Measurements from ENCODE around the gene TMED5. TPM values are rescaled to one million over a fixed set of nuclear protein-coding genes. Genes with fewer than 3 reads are reported as not detected.

TMED5 gene
- total and polyA plus RNA-seq, 2 of the 4 experiments (the other 2 are of a cell fraction): 20.1 to 38.1 TPM

DNA sequence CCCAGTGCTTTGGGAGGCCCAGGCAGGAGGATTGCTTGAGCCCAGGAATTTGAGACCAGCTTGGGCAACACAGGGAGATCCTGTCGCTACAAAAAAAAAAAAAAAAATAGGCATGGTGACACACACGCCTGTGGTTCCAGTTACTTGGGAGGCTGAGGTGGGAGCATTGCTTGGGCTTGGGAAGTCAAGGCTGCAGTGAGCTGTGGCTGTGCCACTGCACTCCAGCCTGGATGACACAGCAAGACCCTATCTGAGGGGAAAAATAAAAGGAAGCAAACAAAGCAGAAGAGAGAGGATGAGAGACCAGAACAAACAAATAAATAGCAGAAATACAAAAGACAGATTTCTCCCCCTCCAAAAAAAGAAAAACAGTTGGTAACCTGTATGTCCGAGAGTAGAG is 67.1 kb downstream of the TMED5 start:
- no peaks in the 10 kb centered on the region for H3K4me1 ChIP-seq (ENCODE audit: control insufficient read depth, insufficient read depth, low read length)
- no TSS peak for BruUV-seq (replicated peaks)
- peaks cover 14% of the 10 kb centered on the region for H3K36me3 ChIP-seq (ENCODE audit: control insufficient read depth, insufficient read depth, low read length)

More for the DNA sequence above, 67.1 kb downstream of the TMED5 start:
- peaks cover 25 to 39% of the 10 kb centered on the region in 2 experiments for H3K79me1 ChIP-seq (ENCODE audit: low read depth in 1 of 2, low read length in 2 of 2)
- no peak overlapping the region for H4K8ac ChIP-seq (ENCODE audit: low read depth in 2 of 2, low read length in 2 of 2)
- no peak overlapping the region for H2BK120ac ChIP-seq (ENCODE audit: low read depth, low read length)
- no peak overlapping the region for H3K4me3 ChIP-seq (ENCODE audit: insufficient read depth, low read depth, low read length)
- intact Hi-C loops (cut with micrococcal nuclease): loop anchor here (2.0 kb wide), 1 partner anchor 26 kb away; no protein-coding TSS in a partner anchor
- no peak overlapping the region for H3K18ac ChIP-seq (ENCODE audit: low read depth, low read length)
- no peak overlapping the region for H4K91ac ChIP-seq (ENCODE audit: insufficient read depth, low read depth, low read length)
- TF ChIP-seq POLR2A (IDR thresholded peaks at IDR 0.05; ENCODE audit: low read depth, low read length) (no peak), RAD21 (IDR thresholded peaks at IDR 0.05; ENCODE audit: low read length) (no peak), BHLHE40 (IDR thresholded peaks at IDR 0.05; ENCODE audit: low read depth, low read length) (no peak), RCOR1 (IDR thresholded peaks at IDR 0.05; ENCODE audit: insufficient replicate concordance, low read length) (no peak)
- TF ChIP-seq, protein P1, sequence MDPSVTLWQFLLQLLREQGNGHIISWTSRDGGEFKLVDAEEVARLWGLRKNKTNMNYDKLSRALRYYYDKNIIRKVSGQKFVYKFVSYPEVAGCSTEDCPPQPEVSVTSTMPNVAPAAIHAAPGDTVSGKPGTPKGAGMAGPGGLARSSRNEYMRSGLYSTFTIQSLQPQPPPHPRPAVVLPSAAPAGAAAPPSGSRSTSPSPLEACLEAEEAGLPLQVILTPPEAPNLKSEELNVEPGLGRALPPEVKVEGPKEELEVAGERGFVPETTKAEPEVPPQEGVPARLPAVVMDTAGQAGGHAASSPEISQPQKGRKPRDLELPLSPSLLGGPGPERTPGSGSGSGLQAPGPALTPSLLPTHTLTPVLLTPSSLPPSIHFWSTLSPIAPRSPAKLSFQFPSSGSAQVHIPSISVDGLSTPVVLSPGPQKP (IDR thresholded peaks at IDR 0.05; ENCODE audit: borderline replicate concordance, low read depth, low read length): no peak
- TF ChIP-seq, protein P2, sequence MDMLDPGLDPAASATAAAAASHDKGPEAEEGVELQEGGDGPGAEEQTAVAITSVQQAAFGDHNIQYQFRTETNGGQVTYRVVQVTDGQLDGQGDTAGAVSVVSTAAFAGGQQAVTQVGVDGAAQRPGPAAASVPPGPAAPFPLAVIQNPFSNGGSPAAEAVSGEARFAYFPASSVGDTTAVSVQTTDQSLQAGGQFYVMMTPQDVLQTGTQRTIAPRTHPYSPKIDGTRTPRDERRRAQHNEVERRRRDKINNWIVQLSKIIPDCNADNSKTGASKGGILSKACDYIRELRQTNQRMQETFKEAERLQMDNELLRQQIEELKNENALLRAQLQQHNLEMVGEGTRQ (IDR thresholded peaks at IDR 0.05; ENCODE audit: low read depth, low read length): no peak
- H2BK20ac ChIP-seq (ENCODE audit: low read depth, low read length): no peak overlapping the region
- H2AK5ac ChIP-seq (ENCODE audit: low read depth, low read length): no peak overlapping the region
- no peak overlapping the region for H3K4ac ChIP-seq (ENCODE audit: low read depth, low read length)
- no peak overlapping the region for H2BK5ac ChIP-seq (ENCODE audit: low read depth, low read length, poor library complexity, severe bottlenecking)
- no peak overlapping the region for H3K23ac ChIP-seq (ENCODE audit: low read depth, low read length)
- H3K9ac ChIP-seq (ENCODE audit: low read depth, low read length): no peak overlapping the region
- H3K14ac ChIP-seq (replicated peaks; ENCODE audit: low read depth, low read length): no peak overlapping the region
- no peak overlapping the region for H4K5ac ChIP-seq (ENCODE audit: low read depth, low read length)
- peaks cover 2% of the 10 kb centered on the region; the same call in 1 of the 2 replicates for H3K9me1 ChIP-seq (ENCODE audit: insufficient read depth, low read length)
- POLR2A ChIA-PET (ENCODE audit: unreplicated experiment): no interaction called here
- no CpG with 5 or more reads among the region's 3 CpGs for WGBS, 2 experiments (ENCODE audit: extremely low coverage in 2 of 2, insufficient read length in 1 of 2)
- in situ Hi-C loops (cut with MboI; ENCODE audit: low sequenced_read_pairs): no loop called here
- no peak overlapping the region for H2BK15ac ChIP-seq (ENCODE audit: low read depth, low read length)
- peaks cover 4% of the 10 kb centered on the region; the same call in 1 of the 2 replicates for H4K20me1 ChIP-seq (ENCODE audit: insufficient read depth, low read length)
- no peak for ATAC-seq (ENCODE audit: low read depth)
- CTCF ChIA-PET: no interaction called here
- dilution Hi-C loops (cut with HindIII; ENCODE audit: low sequenced_read_pairs, unreplicated experiment): no loop called here
- no peak overlapping the region for H3K56ac ChIP-seq (ENCODE audit: extremely low read depth, insufficient read depth, low read length)
- H3K27me3 ChIP-seq (ENCODE audit: control insufficient read depth, insufficient read depth, low read length): no peaks in the 10 kb centered on the region
- DNase-seq: no peak
- H3K27ac ChIP-seq (ENCODE audit: insufficient read depth, low read length): no peak overlapping the region
- H3K4me2 ChIP-seq (ENCODE audit: low read depth, low read length): no peak overlapping the region
- no peak overlapping the region for H2AFZ ChIP-seq (replicated peaks; ENCODE audit: low read length, poor library complexity)
- H2AK9ac ChIP-seq (replicated peaks; ENCODE audit: low read depth, low read length, poor library complexity): no peak overlapping the region
- H3K9me3 ChIP-seq (ENCODE audit: control insufficient read depth, insufficient read depth, low read length): no peaks in the 10 kb centered on the region

All from IMR-90 (cell line).